ENCODE results near the gene FAM241A.

GRCh38 chr4:112130906-112131305 lies 14.3 kb upstream of the FAM241A start:
- TF ChIP-seq CTCF (IDR thresholded peaks at IDR 0.05) (no peak), POLR2A (IDR thresholded peaks at IDR 0.05) (no peak)

Data from ovary (tissue), 3 donors.